Adipocyte (in vitro differentiated cells): ENCODE measurements around the gene CEP72.

Experiments
- DNase-seq: peaks from one replicate; pipeline ENCODE4 v3.0.0-alpha.2; 2015; ENCODE audit warnings: low read depth
- H3K27me3 ChIP-seq: replicated peaks from 2 replicates; pipeline ENCODE4 v1.7.0; 2013; ENCODE audit warnings: mild to moderate bottlenecking, low read length, moderate library complexity; ENCODE audit not compliant: control insufficient read depth, insufficient read depth
- H3K36me3 ChIP-seq: 2 replicates; pipeline ENCODE4 v1.7.0; 2013; ENCODE audit warnings: low read length, mild to moderate bottlenecking, moderate library complexity; ENCODE audit not compliant: control insufficient read depth, insufficient read depth, severe bottlenecking
- H3K4me1 ChIP-seq: 2 replicates; pipeline ENCODE4 v1.7.0; 2013; ENCODE audit warnings: mild to moderate bottlenecking, low read length, moderate library complexity; ENCODE audit not compliant: control insufficient read depth, insufficient read depth
- H3K4me3 ChIP-seq: 2 replicates; pipeline ENCODE4 v1.7.0; 2013; ENCODE audit warnings: mild to moderate bottlenecking, low read length, moderate library complexity
- H3K9ac ChIP-seq: 2 replicates; pipeline ENCODE4 v1.7.0; 2013; ENCODE audit warnings: mild to moderate bottlenecking, low read length, moderate library complexity
- H3K9me3 ChIP-seq: 2 replicates; pipeline ENCODE4 v1.7.0; 2013; ENCODE audit warnings: mild to moderate bottlenecking, low read length, moderate library complexity; ENCODE audit not compliant: control insufficient read depth

The CEP72 gene

DNA sequence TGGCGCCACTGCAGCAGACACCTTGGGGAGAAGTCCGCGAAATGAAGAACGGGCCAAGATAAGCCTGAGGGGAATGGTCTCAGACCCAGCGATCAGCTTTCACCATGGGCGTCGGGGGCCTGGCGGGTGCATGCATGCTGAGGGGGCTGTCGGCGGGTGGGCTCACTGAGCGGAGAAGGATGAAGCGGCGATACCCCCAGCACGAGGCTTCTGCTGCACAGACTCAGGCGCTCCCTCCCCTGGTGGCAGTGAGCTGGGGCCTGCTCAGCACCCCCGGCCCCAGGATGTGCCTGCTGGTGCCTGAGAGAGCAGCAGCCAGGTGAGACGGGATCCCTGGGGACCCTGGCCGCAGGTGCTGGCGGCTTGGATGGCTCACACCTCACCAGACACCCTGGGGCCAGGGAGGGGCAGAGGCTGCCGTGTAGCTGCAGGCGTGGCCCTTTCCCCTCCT is 31.2 kb downstream of the CEP72 start:
- Histone ChIP-seq H3K4me3 (no peak overlapping the region), H3K9me3 (no peaks in the 10 kb centered on the region), H3K36me3 (peaks cover 13% of the 10 kb centered on the region), H3K4me1 (no peaks in the 10 kb centered on the region), H3K9ac (no peak overlapping the region), H3K27me3 (no peaks in the 10 kb centered on the region)
- DNase-seq: no peak

DNA sequence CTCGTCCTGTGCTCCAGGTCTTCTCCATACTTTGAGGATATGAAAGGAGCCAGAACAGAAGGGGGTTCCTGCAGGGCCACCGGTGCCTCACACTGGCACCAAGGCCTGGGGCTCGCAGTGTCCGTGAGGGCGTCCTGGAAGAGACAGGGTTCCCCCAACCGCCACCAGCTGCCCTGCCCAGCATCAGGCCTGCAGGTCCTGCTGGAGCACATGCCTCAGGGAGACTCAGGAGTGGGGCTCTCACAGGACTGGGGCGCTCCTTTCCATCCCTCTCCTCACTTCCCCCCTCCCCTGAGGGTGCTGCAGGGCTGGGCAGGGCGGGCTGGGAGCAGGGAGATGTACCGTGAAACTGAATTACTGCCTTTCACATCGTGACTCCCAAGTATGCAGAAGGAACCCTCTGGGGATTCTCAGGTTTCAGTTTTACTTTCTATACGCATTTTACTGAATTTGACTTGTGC is 31.7 kb downstream of the CEP72 start:
- no peaks in the 10 kb centered on the region for H3K27me3 ChIP-seq
- DNase-seq: no peak
- H3K36me3 ChIP-seq: peaks cover 13% of the 10 kb centered on the region
- H3K4me3 ChIP-seq: no peak overlapping the region
- no peaks in the 10 kb centered on the region for H3K9me3 ChIP-seq
- no peak overlapping the region for H3K9ac ChIP-seq
- H3K4me1 ChIP-seq: no peaks in the 10 kb centered on the region

DNA sequence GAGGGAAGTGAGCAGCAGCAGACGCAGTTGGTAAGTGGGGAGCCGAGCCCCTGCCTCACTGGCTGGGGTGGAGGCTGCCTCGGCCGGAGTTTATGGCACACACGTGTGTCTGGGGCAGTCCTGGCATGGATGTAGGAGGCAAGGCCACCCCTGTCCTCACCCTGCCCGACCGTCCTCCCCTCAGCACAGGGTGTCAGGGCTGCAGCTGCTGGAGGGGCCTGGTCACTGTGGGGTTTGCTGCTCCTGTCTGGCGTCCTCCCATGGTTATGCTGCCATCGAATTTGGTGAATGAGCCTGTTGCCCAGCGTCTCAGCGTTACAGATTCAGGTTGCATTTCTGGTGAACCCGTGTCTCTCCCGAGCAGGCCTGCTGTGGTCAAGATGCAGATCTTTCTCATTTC is 32.4 kb downstream of the CEP72 start:
- Histone ChIP-seq H3K36me3 (peaks cover 13% of the 10 kb centered on the region), H3K9me3 (no peaks in the 10 kb centered on the region), H3K9ac (no peak overlapping the region), H3K4me3 (no peak overlapping the region), H3K27me3 (no peaks in the 10 kb centered on the region), H3K4me1 (no peaks in the 10 kb centered on the region)
- no peak for DNase-seq

DNA sequence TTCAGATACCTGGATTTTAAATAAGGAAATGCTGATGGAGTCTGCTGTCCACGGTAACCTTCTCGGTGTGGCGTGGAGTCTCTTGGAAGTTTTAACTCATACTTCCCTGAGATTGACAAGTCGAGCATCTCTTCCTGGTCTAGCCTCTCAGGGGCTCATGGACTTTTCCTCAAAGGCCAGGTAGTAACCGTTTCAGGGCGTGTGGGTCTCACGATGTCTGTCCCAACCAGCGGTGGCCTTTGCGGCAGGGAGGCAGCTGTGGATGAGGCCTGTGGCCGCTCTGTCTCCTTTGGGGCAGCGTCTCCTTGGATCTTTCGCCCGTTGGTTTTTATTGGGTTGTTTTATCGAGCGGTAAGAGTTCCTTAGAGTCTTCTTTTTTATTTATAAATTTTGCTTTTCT is 32.8 kb downstream of the CEP72 start:
- Histone ChIP-seq H3K27me3 (no peaks in the 10 kb centered on the region), H3K36me3 (peaks cover 13% of the 10 kb centered on the region), H3K9ac (no peak overlapping the region), H3K9me3 (no peaks in the 10 kb centered on the region), H3K4me1 (no peaks in the 10 kb centered on the region), H3K4me3 (no peak overlapping the region)
- no peak for DNase-seq

DNA sequence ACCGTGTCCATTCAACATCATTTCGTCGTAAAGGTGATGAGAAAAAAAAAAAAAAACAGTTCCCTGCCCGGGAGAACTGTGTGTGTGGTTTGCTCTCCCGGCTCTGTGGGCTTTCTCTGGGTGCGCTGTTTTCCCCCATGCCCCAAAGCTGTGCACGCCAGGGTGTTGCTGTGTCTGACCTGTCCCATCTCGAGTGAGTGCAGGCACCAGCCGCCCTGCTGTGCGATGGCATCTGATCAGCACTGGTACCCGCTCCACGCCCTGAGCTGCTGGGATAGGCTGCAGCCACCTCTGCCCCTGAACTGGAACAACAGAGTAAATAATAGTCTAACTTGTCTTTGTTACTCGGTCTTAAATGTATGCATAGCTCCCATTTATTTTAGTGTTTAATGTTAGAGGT is 33.3 kb downstream of the CEP72 start:
- peaks cover 13% of the 10 kb centered on the region for H3K36me3 ChIP-seq
- H3K27me3 ChIP-seq: no peaks in the 10 kb centered on the region
- DNase-seq: no peak
- H3K9me3 ChIP-seq: no peaks in the 10 kb centered on the region
- no peak overlapping the region for H3K4me3 ChIP-seq
- no peak overlapping the region for H3K9ac ChIP-seq
- no peaks in the 10 kb centered on the region for H3K4me1 ChIP-seq

DNA sequence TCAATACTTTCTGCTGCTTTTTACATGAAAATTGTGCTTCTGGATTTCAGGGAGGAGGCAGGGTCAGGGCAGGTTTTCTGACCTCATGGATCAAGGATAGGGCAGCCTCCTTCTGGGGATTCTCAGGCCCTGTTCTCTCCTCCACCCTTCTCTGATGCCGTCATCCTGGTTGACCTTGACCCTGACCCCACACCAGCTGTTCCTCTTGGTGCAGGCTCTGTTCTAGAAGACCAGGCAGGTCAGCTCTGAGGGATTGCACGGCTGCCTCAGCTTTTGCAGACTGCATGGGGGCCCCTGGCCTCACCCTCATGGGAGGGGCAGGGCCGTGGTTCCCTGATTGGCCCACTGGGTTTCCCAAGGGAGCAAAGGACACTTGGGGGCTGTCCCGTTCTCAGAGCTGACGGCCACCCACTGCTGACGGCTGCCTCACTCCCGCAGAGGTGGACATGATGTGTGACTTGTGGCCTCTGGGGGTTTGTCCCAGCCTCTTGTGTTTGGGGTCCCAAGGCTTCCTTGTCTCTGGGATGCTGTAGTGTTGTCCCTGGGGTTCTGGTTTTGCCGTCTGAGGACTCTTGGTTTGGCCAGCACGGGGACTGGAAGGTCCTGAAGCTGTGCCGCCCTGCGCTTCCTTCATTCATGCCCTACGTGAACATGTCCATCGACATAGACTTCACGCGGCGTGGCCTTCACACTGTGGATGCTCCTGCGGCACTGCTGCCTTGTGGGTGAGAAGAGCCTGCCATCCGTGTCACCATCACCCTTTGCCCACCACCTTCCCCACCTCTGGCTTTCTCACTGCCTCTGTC is 34.5 kb downstream of the CEP72 start:
- Histone ChIP-seq H3K9me3 (no peaks in the 10 kb centered on the region), H3K27me3 (no peaks in the 10 kb centered on the region), H3K4me1 (no peaks in the 10 kb centered on the region), H3K9ac (no peak overlapping the region), H3K4me3 (no peak overlapping the region), H3K36me3 (peaks cover 10% of the 10 kb centered on the region)
- DNase-seq: no peak

DNA sequence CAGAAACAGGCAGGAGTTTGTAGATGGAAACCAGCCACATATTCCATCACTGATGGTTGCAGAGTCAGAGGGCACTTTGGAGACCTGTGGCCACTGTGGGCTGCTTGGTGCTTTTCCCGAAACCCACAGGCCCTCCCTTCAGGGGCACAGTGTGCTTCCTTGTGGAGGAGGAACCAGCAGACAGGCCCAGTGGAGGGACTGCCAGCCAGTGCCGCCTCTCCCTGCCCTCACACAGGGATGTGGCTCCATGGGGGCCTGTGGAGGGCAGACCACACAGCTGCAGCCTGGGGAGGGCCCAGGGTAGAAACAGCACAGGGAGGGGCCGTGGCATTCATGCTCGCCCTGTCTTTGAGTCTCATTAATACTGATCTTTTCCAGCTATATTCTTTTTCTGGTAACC is 35.2 kb downstream of the CEP72 start:
- no peak for DNase-seq
- Histone ChIP-seq H3K4me3 (no peak overlapping the region), H3K27me3 (no peaks in the 10 kb centered on the region), H3K4me1 (no peaks in the 10 kb centered on the region), H3K36me3 (peaks cover 10% of the 10 kb centered on the region), H3K9me3 (no peaks in the 10 kb centered on the region), H3K9ac (no peak overlapping the region)

DNA sequence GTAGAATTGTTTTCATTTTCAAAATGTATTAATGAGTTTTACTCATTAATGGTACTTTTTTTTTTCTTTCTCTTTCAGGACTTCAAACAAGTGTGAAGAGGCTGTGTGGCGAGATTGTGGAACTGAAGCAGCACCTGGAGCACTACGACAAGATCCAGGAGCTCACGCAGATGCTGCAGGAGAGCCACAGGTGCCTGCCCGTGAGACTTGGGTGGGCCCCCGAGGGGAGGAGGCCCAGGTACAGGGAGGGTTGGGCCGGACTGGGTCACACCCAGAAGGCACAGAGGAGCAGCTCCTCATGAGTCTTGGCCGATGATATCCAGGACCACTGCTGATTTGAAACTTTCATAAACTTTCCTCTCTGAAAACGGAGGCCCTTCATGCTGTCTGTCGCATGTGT is 35.6 kb downstream of the CEP72 start:
- no peak overlapping the region for H3K9ac ChIP-seq
- no peaks in the 10 kb centered on the region for H3K9me3 ChIP-seq
- peaks cover 10% of the 10 kb centered on the region for H3K36me3 ChIP-seq
- H3K4me3 ChIP-seq: no peak overlapping the region
- DNase-seq: no peak
- H3K27me3 ChIP-seq: no peaks in the 10 kb centered on the region
- H3K4me1 ChIP-seq: no peaks in the 10 kb centered on the region

DNA sequence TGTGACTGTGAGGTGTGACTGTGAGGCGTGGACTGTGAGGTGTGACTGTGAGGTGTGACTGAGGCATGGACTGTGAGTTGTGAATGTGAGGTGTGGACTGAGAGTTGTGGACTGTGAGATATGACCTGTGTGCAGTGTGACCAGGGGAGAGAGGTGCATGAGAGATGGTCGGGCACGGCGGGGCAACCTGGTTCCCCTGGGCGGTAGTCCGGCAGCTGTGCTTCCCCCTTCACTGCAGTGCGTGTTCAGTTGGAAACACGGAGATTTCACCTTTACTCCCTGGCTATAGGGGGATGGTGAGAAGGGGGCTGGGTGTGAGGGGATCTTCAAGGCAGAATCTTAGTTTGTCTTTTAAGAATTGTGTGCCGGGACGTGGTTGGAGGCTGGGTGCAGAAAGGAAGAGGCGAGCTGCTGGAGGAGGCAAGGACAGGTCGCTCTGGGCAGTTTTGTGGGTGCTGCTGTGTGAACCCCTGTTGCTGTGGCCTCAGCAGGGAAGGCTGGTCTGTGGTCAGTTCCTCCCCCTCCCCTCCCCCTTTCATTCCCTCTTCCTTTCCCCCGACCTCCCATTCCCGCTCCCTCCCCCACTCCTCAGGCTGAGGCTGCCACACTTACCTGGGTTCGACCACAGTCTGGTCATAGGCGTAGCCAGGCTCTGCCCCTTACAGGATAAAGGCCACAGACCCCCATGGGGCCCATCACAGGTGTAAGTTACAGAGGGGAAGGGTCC is 39.3 kb downstream of the CEP72 start:
- DNase-seq: no peak
- Histone ChIP-seq H3K36me3 (peaks cover 6% of the 10 kb centered on the region), H3K4me1 (no peaks in the 10 kb centered on the region), H3K4me3 (no peak overlapping the region), H3K9ac (no peak overlapping the region), H3K9me3 (no peaks in the 10 kb centered on the region), H3K27me3 (no peaks in the 10 kb centered on the region)

DNA sequence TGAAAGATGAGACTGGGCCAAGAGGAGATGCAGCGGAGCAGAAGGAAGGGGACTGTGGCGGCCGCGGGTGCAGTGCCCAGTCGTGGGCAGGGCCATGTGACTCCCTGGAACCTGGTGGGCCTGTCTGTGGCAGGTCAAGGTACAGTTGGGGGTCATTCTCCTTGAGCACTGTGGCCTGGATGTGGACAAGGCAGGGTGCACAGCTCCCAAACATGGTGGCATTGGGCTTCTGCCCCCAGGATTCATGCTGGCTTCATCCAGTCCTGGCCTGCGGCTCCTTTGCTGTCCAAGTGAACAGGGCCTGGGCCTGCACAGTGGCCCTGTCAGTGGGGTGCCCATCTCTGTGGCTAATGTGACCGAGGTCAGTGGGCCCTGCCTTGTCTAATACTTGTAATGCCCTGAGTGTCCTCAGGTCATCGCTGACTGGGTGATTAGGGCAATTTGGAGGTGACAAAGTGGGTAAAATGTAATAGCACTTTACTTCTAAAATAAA is 39.9 kb downstream of the CEP72 start:
- H3K27me3 ChIP-seq: no peaks in the 10 kb centered on the region
- no peaks in the 10 kb centered on the region for H3K9me3 ChIP-seq
- no peak overlapping the region for H3K4me3 ChIP-seq
- no peak for DNase-seq
- no peak overlapping the region for H3K9ac ChIP-seq
- no peaks in the 10 kb centered on the region for H3K4me1 ChIP-seq
- H3K36me3 ChIP-seq: peaks cover 6% of the 10 kb centered on the region

DNA sequence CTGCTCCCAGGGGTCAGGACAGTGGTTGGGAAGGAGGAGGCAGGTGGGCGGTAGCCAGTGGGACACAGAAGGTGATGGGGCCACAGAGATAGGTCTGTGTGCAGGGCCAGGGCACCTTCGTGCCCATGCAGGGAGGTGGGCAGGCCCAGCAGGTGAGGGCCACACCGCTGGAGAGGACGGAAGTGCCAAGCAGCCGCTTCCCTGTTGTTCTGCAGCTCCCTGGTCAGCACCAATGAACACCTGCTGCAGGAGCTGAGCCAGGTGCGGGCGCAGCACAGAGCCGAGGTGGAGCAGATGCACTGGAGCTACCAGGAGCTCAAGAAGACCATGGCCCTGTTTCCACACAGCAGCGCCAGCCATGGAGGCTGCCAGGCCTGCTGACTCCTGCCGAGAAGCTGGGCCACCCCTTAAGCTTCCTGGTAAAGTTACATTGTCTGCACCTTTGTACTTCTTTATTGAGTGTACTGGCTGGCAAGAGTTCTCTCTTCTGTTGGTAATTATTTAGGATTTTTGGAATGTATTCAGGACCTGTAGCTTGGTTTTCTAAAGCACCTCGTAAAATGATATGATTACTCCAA is 40.7 kb downstream of the CEP72 start:
- peaks cover 7% of the 10 kb centered on the region for H3K36me3 ChIP-seq
- H3K9me3 ChIP-seq: no peaks in the 10 kb centered on the region
- no peaks in the 10 kb centered on the region for H3K4me1 ChIP-seq
- no peak overlapping the region for H3K4me3 ChIP-seq
- no peak overlapping the region for H3K9ac ChIP-seq
- no peaks in the 10 kb centered on the region for H3K27me3 ChIP-seq
- no peak for DNase-seq
